Aorta (tissue), 5 donors: Measurements from ENCODE around the gene PARP16. TPM values are rescaled to one million over a fixed set of nuclear protein-coding genes. Genes with fewer than 3 reads are reported as not detected.
"Not testable (repeated sequence)": the region's sequence is repeated elsewhere in the genome, so short reads cannot be mapped to it uniquely, and the experiment has no call there.

Experiments
- ATAC-seq: fragments of 200-7000 bp; cut with Tn5 transposase; one replicate; pipeline ENCODE4 v1.9.1; 2022; ENCODE audit warnings: moderate library complexity; ENCODE audit not compliant: low FRiP score
- DNase-seq, 2 donors: peaks; one replicate each; pipeline ENCODE4 v3.0.0-alpha.2; 2020
- H3K27ac ChIP-seq, 2 donors: one replicate each; pipeline ENCODE4 v1.5.1; 2013; ENCODE audit warnings: low read length in 2 of 2, mild to moderate bottlenecking in 2 of 2, moderate library complexity in 2 of 2, control low read depth in 1 of 2, inconsistent platforms in 1 of 2, low read depth in 1 of 2
- H3K27me3 ChIP-seq, 2 donors: one replicate each; pipeline ENCODE4 v1.6.1; 2013; ENCODE audit warnings: control low read depth in 1 of 2, low read length in 1 of 2, mild to moderate bottlenecking in 1 of 2, moderate library complexity in 1 of 2; ENCODE audit not compliant: insufficient read depth in 2 of 2, control insufficient read depth in 1 of 2
- H3K36me3 ChIP-seq, 2 donors: one replicate each; pipeline ENCODE4 v1.6.1; 2013; ENCODE audit warnings: control low read depth in 1 of 2, low read length in 1 of 2, mild to moderate bottlenecking in 1 of 2; ENCODE audit not compliant: insufficient read depth in 2 of 2, control insufficient read depth in 1 of 2
- H3K4me1 ChIP-seq, 2 donors: one replicate each; pipeline ENCODE4 v1.6.1; 2013; ENCODE audit warnings: low read length in 2 of 2, control low read depth in 1 of 2, mild to moderate bottlenecking in 1 of 2, moderate library complexity in 1 of 2; ENCODE audit not compliant: insufficient read depth in 2 of 2, control insufficient read depth in 1 of 2
- H3K4me3 ChIP-seq, 2 donors: one replicate each; pipeline ENCODE4 v1.5.1; 2013; ENCODE audit warnings: low read length in 2 of 2, control low read depth in 1 of 2, mild to moderate bottlenecking in 1 of 2
- H3K9me3 ChIP-seq: one replicate; pipeline ENCODE4 v1.6.1; 2013; ENCODE audit warnings: mild to moderate bottlenecking, low read length; ENCODE audit not compliant: control insufficient read depth
- WGBS, 2 donors: extraction: QIAGEN DNeasy Blood & Tissue Kit; methylation state at CpG; one replicate each; pipeline ENCODE4 v1.1.7; 2013; 5-methylcytosine and 5-hydroxymethylcytosine counted together
- intact Hi-C, 2 donors: fragments of 100-400 bp; cut with DNase I; formaldehyde crosslinking; loops; one replicate each; pipeline versions ENCODE4 v1.14.2 to v1.15.0; 2022
- polyA plus RNA-seq, 2 donors: library from polyadenylated mRNA; stranded (reverse); fragments of 200-250 nt; gene quantifications; one replicate each; pipeline ENCODE4 v1.2.3, GENCODE V29; 2013
- total RNA-seq, 2 donors: library from RNA; stranded (reverse); fragmentation: NEBNext Ultra II Directional; extraction: Animal tissue kit (Norgen Biotek cat#: 25700); gene quantifications; one replicate each; pipeline ENCODE4 v1.2.1, GENCODE V29; 2021
- donor health status: healthy with polysubstance abuse.
- donor health status: Bipolar disorder and iron deficiency.
- donor health status: DM: no; HTN: no; CAD: no.
- donor health status: DM: no; HTN: no; CAD: no.
- donor health status: DM: yes; HTN: yes; CAD: no.

The PARP16 gene
- total and polyA plus RNA-seq, 4 donors: 5.3 to 11.5 (median 6.3) TPM

DNA sequence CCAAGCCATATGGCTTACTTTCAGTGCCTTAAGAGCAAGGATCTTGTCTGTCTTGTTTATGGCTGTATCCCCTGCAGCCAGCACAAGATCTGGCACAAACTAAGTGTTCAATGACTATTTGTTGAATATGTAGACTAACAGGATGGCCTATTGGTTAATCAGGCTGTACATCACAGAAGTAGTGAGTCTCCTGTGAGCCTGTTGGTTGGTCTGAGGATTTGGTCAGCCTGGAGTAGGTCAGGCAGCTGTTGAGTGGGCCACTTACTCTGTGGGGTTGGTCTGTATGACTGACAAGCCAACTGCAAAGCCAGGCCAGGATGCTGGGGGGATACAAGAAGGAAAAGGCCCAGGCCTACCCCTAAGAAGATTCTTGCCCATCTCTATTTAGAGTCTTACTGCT is 42.0 kb downstream of the PARP16 start:
- Histone ChIP-seq H3K4me3 (no peak overlapping the region), H3K27ac (no peak overlapping the region), H3K4me1 (no peaks in the 10 kb centered on the region), H3K9me3 (no peaks in the 10 kb centered on the region), H3K36me3 (no peaks in the 10 kb centered on the region), H3K27me3 (no peaks in the 10 kb centered on the region)
- ATAC-seq: no peak
- intact Hi-C loops: no loop called here
- DNase-seq: no peak

- 95 to 96% methylated on average over 7 to 8 of the region's 8 CpGs for WGBS, 2 donors
- ATAC-seq, H3K4me3 ChIP-seq, H3K4me1 ChIP-seq, H3K36me3 ChIP-seq, H3K27ac ChIP-seq, intact Hi-C loops, H3K27me3 ChIP-seq, H3K9me3 ChIP-seq: not testable (repeated sequence)
- peak in 1 of 2 donors; percentile 36 for DNase-seq
Observed at GRCh38 chr15:65236443-65236842, 50.2 kb downstream of the PARP16 start.

GRCh38 chr15:65233696-65234095 is 53.0 kb downstream of the PARP16 start:
- Histone ChIP-seq H3K27ac (no peak overlapping the region), H3K9me3 (no peaks in the 10 kb centered on the region), H3K4me3 (no peak overlapping the region), H3K4me1 (no peaks in the 10 kb centered on the region), H3K36me3 (peaks cover 0 to 2% of the 10 kb centered on the region in 2 donors), H3K27me3 (no peaks in the 10 kb centered on the region)
- intact Hi-C loops: no loop called here
- DNase-seq (no peak), ATAC-seq (no peak)
- 81 to 89% methylated on average over 5 of the region's 5 CpGs for WGBS, 2 donors

- H3K27ac ChIP-seq: no peak overlapping the region
- peaks cover 0 to 2% of the 10 kb centered on the region in 2 donors for H3K36me3 ChIP-seq
- no peaks in the 10 kb centered on the region for H3K27me3 ChIP-seq
- H3K4me1 ChIP-seq: no peaks in the 10 kb centered on the region
- 97 to 99% methylated on average over 3 of the region's 3 CpGs for WGBS, 2 donors
- no peak for ATAC-seq
- intact Hi-C loops: no loop called here
- DNase-seq: peak in 1 of 2 donors; percentile 2
- H3K4me3 ChIP-seq: no peak overlapping the region
- no peaks in the 10 kb centered on the region for H3K9me3 ChIP-seq
Observed at GRCh38 chr15:65232520-65232919, 54.2 kb downstream of the PARP16 start.

- WGBS, 2 donors: 94% methylated on average over 10 of the region's 10 CpGs
- H3K27ac ChIP-seq: no peak overlapping the region
- peaks cover 0 to 2% of the 10 kb centered on the region in 2 donors for H3K36me3 ChIP-seq
- intact Hi-C loops: no loop called here
- no peak for ATAC-seq
- H3K27me3 ChIP-seq: no peaks in the 10 kb centered on the region
- DNase-seq: no peak
- no peaks in the 10 kb centered on the region for H3K9me3 ChIP-seq
- H3K4me3 ChIP-seq: no peak overlapping the region
- H3K4me1 ChIP-seq: no peaks in the 10 kb centered on the region
Observed at GRCh38 chr15:65231306-65231705, 55.4 kb downstream of the PARP16 start.

- H3K27me3 ChIP-seq, intact Hi-C loops, H3K4me1 ChIP-seq, H3K9me3 ChIP-seq, H3K4me3 ChIP-seq, H3K36me3 ChIP-seq, ATAC-seq, H3K27ac ChIP-seq: not testable (repeated sequence)
- DNase-seq: peak in 1 of 2 donors; percentile 27
- WGBS, 2 donors: 70 to 83% methylated on average over 4 to 5 of the region's 10 CpGs
Observed at GRCh38 chr15:65226901-65227300, 59.8 kb downstream of the PARP16 start.

GRCh38 chr15:65226221-65226620 is 60.5 kb downstream of the PARP16 start:
- Histone ChIP-seq H3K36me3 (no peaks in the 10 kb centered on the region), H3K4me3 (no peak overlapping the region), H3K4me1 (no peaks in the 10 kb centered on the region), H3K27me3 (no peaks in the 10 kb centered on the region), H3K27ac (no peak overlapping the region), H3K9me3 (no peaks in the 10 kb centered on the region)
- DNase-seq: peak in 1 of 2 donors; percentile 13
- WGBS, 2 donors: 92% methylated on average over 2 to 3 of the region's 3 CpGs
- no peak for ATAC-seq
- intact Hi-C loops: no loop called here

GRCh38 chr15:65223996-65224395 is 62.7 kb downstream of the PARP16 start:
- DNase-seq: no peak
- intact Hi-C loops: no loop called here
- no peaks in the 10 kb centered on the region for H3K36me3 ChIP-seq
- no peak for ATAC-seq
- 89 to 90% methylated on average over 6 of the region's 6 CpGs for WGBS, 2 donors
- no peak overlapping the region for H3K27ac ChIP-seq
- no peaks in the 10 kb centered on the region for H3K27me3 ChIP-seq
- H3K9me3 ChIP-seq: no peaks in the 10 kb centered on the region
- no peaks in the 10 kb centered on the region for H3K4me1 ChIP-seq
- H3K4me3 ChIP-seq: no peak overlapping the region

DNA sequence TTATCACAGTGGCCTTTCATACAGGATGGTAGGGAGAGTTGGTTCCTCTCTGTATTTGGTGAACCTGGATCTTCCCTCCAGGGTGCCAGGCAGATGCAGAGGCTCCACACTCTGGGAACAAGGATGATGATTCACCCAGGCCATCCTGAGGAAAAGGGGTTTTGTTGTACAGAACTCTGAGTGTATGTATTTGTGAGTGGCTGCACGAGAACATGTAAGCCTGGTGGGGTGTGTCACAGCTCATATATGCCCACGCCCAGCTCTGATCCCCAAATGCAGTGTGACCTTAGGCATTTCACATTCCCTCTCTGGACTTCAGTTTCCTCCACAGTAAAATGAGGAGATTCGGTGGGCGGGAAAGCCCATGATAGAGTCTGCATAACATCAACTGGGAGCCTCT is 63.8 kb downstream of the PARP16 start:
- Histone ChIP-seq H3K4me3 (no peak overlapping the region), H3K36me3 (no peaks in the 10 kb centered on the region), H3K9me3 (no peaks in the 10 kb centered on the region), H3K27me3 (no peaks in the 10 kb centered on the region), H3K4me1 (no peaks in the 10 kb centered on the region), H3K27ac (no peak overlapping the region)
- no peak for ATAC-seq
- intact Hi-C loops: no loop called here
- no peak for DNase-seq
- WGBS, 2 donors: 87 to 97% methylated on average over 4 of the region's 4 CpGs
